Upper lobe of right lung (tissue), 1 donor: Measurements from ENCODE around the gene NRP1. TPM values are rescaled to one million over a fixed set of nuclear protein-coding genes. Genes with fewer than 3 reads are reported as not detected.

ENCODE experiments used
- ATAC-seq: fragments of 200-7000 bp; cut with Tn5 transposase; one replicate; pipeline ENCODE4 v1.9.1; 2020; ENCODE audit warnings: mild to moderate bottlenecking, moderate library complexity
- DNase-seq: peaks from one replicate; pipeline ENCODE4 v3.0.0-alpha.2; 2020
- H3K27ac ChIP-seq: fragments of 200-600 bp; one replicate; pipeline ENCODE4 v1.8.0; 2022
- H3K27me3 ChIP-seq: fragments of 200-600 bp; one replicate; pipeline ENCODE4 v1.8.0; 2022; ENCODE audit warnings: mild to moderate bottlenecking
- H3K36me3 ChIP-seq: fragments of 200-600 bp; one replicate; pipeline ENCODE4 v1.8.0; 2022
- H3K4me1 ChIP-seq: fragments of 200-600 bp; one replicate; pipeline ENCODE4 v1.8.0; 2022
- H3K4me3 ChIP-seq: fragments of 200-600 bp; one replicate; pipeline ENCODE4 v1.8.0; 2022; ENCODE audit warnings: mild to moderate bottlenecking
- H3K9me3 ChIP-seq: fragments of 200-600 bp; one replicate; pipeline ENCODE4 v1.8.0; 2022
- intact Hi-C: fragments of 100-400 bp; cut with DNase I; formaldehyde crosslinking; loops from one replicate; pipeline ENCODE4 v1.11.0; 2022
- total RNA-seq: library from RNA; stranded (reverse); fragmentation: NEBNext Ultra II Directional; extraction: Animal tissue kit (Norgen Biotek cat#: 25700); gene quantifications from one replicate; pipeline ENCODE4 v1.2.1, GENCODE V29; 2021
- TF ChIP-seq, protein P1 (sequence below): fragments of 200-600 bp; IDR thresholded peaks from one replicate; pipeline ENCODE4 v1.8.0; 2022; ENCODE audit warnings: antibody characterized with exemption
- donor health status: DM: no; HTN: yes; CAD: no; lungs with severe emphysema.

NRP1 gene
- total RNA-seq, 1 donor from 2014 or later, result 139 TPM

DNA sequence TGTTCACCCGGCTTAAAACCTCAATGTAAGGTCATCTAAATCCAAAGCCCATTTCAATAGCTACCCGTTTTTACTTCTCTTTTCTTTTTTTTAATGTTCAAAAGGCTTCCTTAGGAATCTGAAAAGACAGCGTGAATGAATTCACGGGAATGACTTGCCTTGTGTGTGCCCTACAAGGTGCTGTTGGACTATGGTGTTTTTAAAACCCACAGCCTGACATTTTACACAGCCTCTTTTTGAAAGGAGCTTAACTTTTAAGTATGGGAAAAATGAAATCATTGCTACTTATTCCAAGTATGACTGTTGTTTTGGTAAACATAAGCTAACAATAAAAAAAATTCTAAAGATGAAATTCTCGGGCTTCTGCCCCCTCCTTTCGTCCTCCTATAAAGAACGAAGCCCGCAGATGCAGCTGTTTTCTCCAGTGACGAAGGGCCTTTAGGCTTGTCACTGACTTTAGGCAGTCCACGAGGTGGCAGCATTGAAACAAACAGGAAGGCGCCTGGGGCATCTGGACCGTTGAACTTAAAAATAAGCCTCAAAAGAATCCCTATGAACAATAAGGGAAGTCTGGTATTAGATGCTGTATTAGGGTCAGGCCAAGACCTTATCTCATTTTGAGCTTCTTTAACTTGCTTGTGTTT is 141.3 kb downstream of the NRP1 start:
- Histone ChIP-seq H3K27ac (peak overlapping the region; percentile 39), H3K27me3 (no peaks in the 10 kb centered on the region), H3K36me3 (peaks cover 30% of the 10 kb centered on the region), H3K4me3 (no peak overlapping the region), H3K4me1 (peaks cover 40% of the 10 kb centered on the region), H3K9me3 (no peaks in the 10 kb centered on the region)
- peak; percentile 75 for DNase-seq
- TF ChIP-seq, protein P1, sequence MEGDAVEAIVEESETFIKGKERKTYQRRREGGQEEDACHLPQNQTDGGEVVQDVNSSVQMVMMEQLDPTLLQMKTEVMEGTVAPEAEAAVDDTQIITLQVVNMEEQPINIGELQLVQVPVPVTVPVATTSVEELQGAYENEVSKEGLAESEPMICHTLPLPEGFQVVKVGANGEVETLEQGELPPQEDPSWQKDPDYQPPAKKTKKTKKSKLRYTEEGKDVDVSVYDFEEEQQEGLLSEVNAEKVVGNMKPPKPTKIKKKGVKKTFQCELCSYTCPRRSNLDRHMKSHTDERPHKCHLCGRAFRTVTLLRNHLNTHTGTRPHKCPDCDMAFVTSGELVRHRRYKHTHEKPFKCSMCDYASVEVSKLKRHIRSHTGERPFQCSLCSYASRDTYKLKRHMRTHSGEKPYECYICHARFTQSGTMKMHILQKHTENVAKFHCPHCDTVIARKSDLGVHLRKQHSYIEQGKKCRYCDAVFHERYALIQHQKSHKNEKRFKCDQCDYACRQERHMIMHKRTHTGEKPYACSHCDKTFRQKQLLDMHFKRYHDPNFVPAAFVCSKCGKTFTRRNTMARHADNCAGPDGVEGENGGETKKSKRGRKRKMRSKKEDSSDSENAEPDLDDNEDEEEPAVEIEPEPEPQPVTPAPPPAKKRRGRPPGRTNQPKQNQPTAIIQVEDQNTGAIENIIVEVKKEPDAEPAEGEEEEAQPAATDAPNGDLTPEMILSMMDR, result peak; percentile 85
- intact Hi-C loops, result loop anchor here (10.0 kb wide), 1 partner anchor 1442 kb away; no protein-coding TSS in a partner anchor
- ATAC-seq, result peak; percentile 90

DNA sequence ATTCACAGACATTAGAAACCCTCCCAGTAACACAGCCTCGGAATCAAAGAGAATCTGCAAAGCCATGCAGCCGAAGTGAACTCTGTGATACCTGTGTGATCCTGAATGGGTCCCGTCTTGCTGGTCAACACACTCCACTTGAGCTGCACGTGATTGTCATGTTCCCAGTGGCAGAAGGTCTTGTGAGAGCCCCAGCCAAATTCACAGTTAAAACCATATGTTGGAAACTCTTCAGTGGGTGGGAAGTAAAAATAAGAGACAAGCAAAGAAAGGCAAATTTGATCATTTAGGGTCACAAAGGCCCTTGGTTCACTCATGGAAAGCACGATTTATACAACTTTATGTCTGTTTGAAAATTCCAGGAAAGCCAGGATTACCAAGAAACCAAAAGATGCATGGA is 142.3 kb downstream of the NRP1 start:
- DNase-seq, result no peak
- ATAC-seq, result no peak
- Histone ChIP-seq H3K4me3 (no peak overlapping the region), H3K27ac (no peak overlapping the region), H3K4me1 (peaks cover 30% of the 10 kb centered on the region), H3K9me3 (no peaks in the 10 kb centered on the region), H3K36me3 (peaks cover 37% of the 10 kb centered on the region), H3K27me3 (no peaks in the 10 kb centered on the region)
- intact Hi-C loops, result loop anchor here (10.0 kb wide), 1 partner anchor 1443 kb away; no protein-coding TSS in a partner anchor
- TF ChIP-seq, protein P1, result no peak

DNA sequence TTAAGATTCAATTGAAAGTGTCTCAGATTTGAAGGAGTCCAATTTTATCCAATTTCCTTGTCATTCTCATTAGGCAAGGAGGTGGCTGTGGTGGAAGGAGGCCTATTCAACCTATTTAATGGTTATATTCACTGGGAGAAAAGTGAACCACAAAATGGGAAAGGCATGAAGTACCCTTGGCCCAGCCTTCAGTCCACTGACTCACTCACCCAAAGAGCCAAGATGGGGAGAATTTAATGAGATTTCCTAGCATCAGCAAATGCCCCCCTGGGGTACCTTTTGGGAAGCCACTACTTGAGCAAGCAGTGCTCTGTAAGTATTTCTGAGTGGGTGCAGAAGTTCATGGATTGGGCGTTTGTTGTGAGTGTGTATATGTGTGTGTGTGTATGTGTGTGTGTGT is 144.1 kb downstream of the NRP1 start:
- Histone ChIP-seq H3K36me3 (peaks cover 44% of the 10 kb centered on the region), H3K9me3 (no peaks in the 10 kb centered on the region), H3K27ac (no peak overlapping the region), H3K4me1 (peaks cover 23% of the 10 kb centered on the region), H3K27me3 (no peaks in the 10 kb centered on the region), H3K4me3 (no peak overlapping the region)
- intact Hi-C loops, result loop anchor here (10.0 kb wide), 1 partner anchor 1444 kb away; no protein-coding TSS in a partner anchor
- TF ChIP-seq, protein P1, result no peak
- DNase-seq, result no peak
- ATAC-seq, result no peak

DNA sequence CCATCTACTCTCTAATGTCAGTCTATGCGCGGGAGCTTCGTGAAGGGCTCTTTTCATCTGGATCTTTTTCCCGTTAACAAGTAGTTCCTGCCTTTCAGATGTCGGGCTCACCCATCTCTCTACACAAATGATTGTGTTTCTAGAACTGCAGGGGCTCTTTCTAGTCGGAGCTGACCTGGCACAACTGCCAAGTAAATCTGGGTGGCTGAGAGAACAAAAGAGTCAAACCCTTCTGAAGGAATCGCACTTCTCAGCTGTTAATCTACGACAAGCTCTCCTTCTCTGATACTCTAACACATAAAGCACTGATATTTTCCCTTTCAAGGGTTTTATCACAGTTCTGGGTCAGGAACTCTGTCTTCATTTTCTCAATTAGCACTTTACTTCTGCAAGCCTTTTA is 144.7 kb downstream of the NRP1 start:
- no peaks in the 10 kb centered on the region for H3K9me3 ChIP-seq
- TF ChIP-seq, protein P1, result no peak
- no peak overlapping the region for H3K27ac ChIP-seq
- DNase-seq (no peak), ATAC-seq (no peak)
- peaks cover 19% of the 10 kb centered on the region for H3K4me1 ChIP-seq
- H3K36me3 ChIP-seq, result peaks cover 49% of the 10 kb centered on the region
- H3K27me3 ChIP-seq, result no peaks in the 10 kb centered on the region
- intact Hi-C loops, result loop anchor here (10.0 kb wide), 1 partner anchor 1445 kb away; no protein-coding TSS in a partner anchor
- no peak overlapping the region for H3K4me3 ChIP-seq

DNA sequence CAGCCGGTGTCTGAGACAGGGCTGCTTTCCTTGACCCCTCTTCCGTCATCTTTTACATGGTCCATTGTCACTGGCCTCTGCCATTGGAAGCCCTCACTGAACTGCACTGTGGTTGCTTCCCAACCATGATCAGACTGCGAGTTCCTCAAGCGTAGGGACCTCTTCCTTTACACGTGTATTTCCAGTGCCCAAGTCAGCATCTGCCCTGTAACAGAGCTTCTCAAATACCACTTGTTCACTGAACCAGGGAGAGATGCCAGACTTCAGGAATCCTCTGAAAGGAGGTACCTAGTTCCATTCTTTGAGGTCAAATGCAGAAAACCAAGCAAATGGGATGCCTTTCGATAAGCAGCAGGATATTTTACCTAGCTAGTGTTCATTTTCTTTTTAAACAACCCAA is 145.1 kb downstream of the NRP1 start:
- no peak for ATAC-seq
- Histone ChIP-seq H3K36me3 (peaks cover 52% of the 10 kb centered on the region), H3K27ac (no peak overlapping the region), H3K9me3 (no peaks in the 10 kb centered on the region), H3K4me1 (peaks cover 15% of the 10 kb centered on the region), H3K27me3 (no peaks in the 10 kb centered on the region), H3K4me3 (no peak overlapping the region)
- intact Hi-C loops, result no loop called here
- DNase-seq, result no peak
- TF ChIP-seq, protein P1, result no peak
